CD4-positive, alpha-beta T cell (primary cell): ENCODE data around the gene WFDC8. TPM values are rescaled to one million over a fixed set of nuclear protein-coding genes. Genes with fewer than 3 reads are reported as not detected.

ENCODE experiments used
- ATAC-seq: fragments of 200-7000 bp; cut with Tn5 transposase; one replicate; pipeline ENCODE4 v1.10.0; 2022; ENCODE audit warnings: mild to moderate bottlenecking; ENCODE audit not compliant: poor library complexity
- CTCF ChIA-PET: fragments of 350-600 bp; sonication (Branson Sonifier 250); formaldehyde crosslinking; loops from one replicate; lab custom pipeline; 2021; ENCODE audit warnings: antibody characterized with exemption, inconsistent platforms; lab: Charles Lee
- POLR2A ChIA-PET: fragments of 350-600 bp; sonication (Branson Sonifier 250); formaldehyde crosslinking; loops from one replicate; lab custom pipeline; 2021; ENCODE audit warnings: antibody characterized with exemption, inconsistent platforms; lab: Charles Lee
- DNase-seq, 14 experiments: peaks; one replicate each; pipeline ENCODE4 v3.0.0-alpha.2; 2013 to 2020; ENCODE audit warnings: mixed read lengths in 2 of 14
- H3K27ac ChIP-seq, 2 donors: one replicate each; pipeline versions ENCODE4 v1.5.1 to v1.7.0; 2013; ENCODE audit warnings: low read length in 2 of 2, low read depth in 1 of 2, mild to moderate bottlenecking in 1 of 2
- H3K27me3 ChIP-seq, 2 experiments: 1 replicate in 1 of 2; 2 replicates in 1 of 2; pipeline versions ENCODE4 v1.6.1 to v1.7.0; 2013; ENCODE audit warnings: low read length in 2 of 2, control low read depth in 1 of 2, mild to moderate bottlenecking in 1 of 2, moderate library complexity in 1 of 2; ENCODE audit not compliant: insufficient read depth in 2 of 2, control insufficient read depth in 1 of 2
- H3K36me3 ChIP-seq: one replicate; pipeline ENCODE4 v1.6.1; 2013; ENCODE audit warnings: low read length, control low read depth; ENCODE audit not compliant: insufficient read depth
- H3K4me1 ChIP-seq: one replicate; pipeline ENCODE4 v1.6.1; 2013; ENCODE audit warnings: low read length, control low read depth; ENCODE audit not compliant: insufficient read depth
- H3K4me3 ChIP-seq: one replicate; pipeline ENCODE4 v1.5.1; 2013; ENCODE audit warnings: mild to moderate bottlenecking, low read length, moderate library complexity
- H3K9me3 ChIP-seq, 2 experiments: 1 replicate in 1 of 2; 2 replicates in 1 of 2; pipeline versions ENCODE4 v1.6.1 to v1.7.0; 2013; ENCODE audit warnings: low read length in 2 of 2, mild to moderate bottlenecking in 2 of 2, control low read depth in 1 of 2, moderate library complexity in 1 of 2; ENCODE audit not compliant: control insufficient read depth in 1 of 2, insufficient read depth in 1 of 2
- H3K27ac Mint-ChIP-seq: one replicate; pipeline ENCODE4 v1.8.0; 2020; ENCODE audit warnings: mixed read lengths
- H3K27me3 Mint-ChIP-seq: one replicate; pipeline ENCODE4 v1.8.0; 2021; ENCODE audit warnings: mixed read lengths
- H3K36me3 Mint-ChIP-seq: one replicate; pipeline ENCODE4 v1.8.0; 2021; ENCODE audit warnings: low read depth, mixed read lengths
- H3K4me1 Mint-ChIP-seq: one replicate; pipeline ENCODE4 v1.8.0; 2021; ENCODE audit warnings: low read depth, mixed read lengths
- H3K4me3 Mint-ChIP-seq: one replicate; pipeline ENCODE4 v1.8.0; 2020; ENCODE audit warnings: mild to moderate bottlenecking, mixed read lengths
- H3K9me3 Mint-ChIP-seq: one replicate; pipeline ENCODE4 v1.8.0; 2020; ENCODE audit warnings: mixed read lengths
- intact Hi-C, 2 experiments: fragments of 100-400 bp; cut with DNase I in 1 of 2; cut with micrococcal nuclease in 1 of 2; formaldehyde crosslinking; loops; one replicate each; pipeline versions ENCODE4 v1.15.1 to v1.9.0; 2023 to 2025; cut with DNase I, micrococcal nuclease
- total RNA-seq, 174 experiments: library from RNA in 2 of 174; stranded (reverse) in 2 of 174; gene quantifications; one replicate each; pipeline ENCODE4 v1.2.3 and lab custom pipeline; 2021 to 2026
- TF ChIP-seq, protein P1 (sequence below): fragments of 200-600 bp; IDR thresholded peaks from one replicate; pipeline ENCODE4 v1.8.0; 2022; ENCODE audit warnings: antibody characterized with exemption, mild to moderate bottlenecking

Gene WFDC8
- total RNA-seq, 2 experiments from 2014 or later: not detected

DNA sequence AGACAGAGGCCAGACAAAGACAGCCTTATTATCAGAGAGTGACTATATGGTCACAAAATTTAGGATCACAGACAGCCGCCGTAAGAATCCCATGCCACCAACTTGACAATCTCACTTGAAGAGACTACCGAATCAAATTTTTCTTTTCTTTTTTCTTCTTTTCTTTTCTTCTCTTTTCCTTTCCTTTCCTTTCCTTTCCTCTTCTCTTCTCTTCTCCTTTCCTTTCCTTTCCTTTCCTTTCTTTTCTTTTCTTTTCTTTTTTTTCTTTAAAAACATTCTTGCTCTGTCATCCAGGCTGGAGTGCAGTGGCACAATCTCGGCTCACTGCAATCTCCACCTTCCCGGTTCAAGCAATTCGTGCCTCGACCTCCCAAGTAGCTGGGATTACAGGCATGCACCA, 30.7 kb downstream of the WFDC8 start:
- no peak overlapping the region for H3K27ac ChIP-seq
- DNase-seq: no peak
- peaks cover 0 to 11% of the 10 kb centered on the region in 2 experiments for H3K27me3 ChIP-seq
- peaks cover 66% of the 10 kb centered on the region for H3K27me3 Mint-ChIP-seq
- ChIA-PET POLR2A (no interaction called here), CTCF (no interaction called here)
- no peaks in the 10 kb centered on the region for H3K9me3 ChIP-seq
- intact Hi-C loops: no loop called here
- H3K9me3 Mint-ChIP-seq: peaks cover 3% of the 10 kb centered on the region
- H3K36me3 Mint-ChIP-seq: no peaks in the 10 kb centered on the region
- no peaks in the 10 kb centered on the region for H3K36me3 ChIP-seq
- H3K27ac Mint-ChIP-seq: no peak overlapping the region
- H3K4me1 ChIP-seq: no peaks in the 10 kb centered on the region
- no peak for ATAC-seq
- H3K4me3 Mint-ChIP-seq: no peak overlapping the region
- no peaks in the 10 kb centered on the region for H3K4me1 Mint-ChIP-seq
- H3K4me3 ChIP-seq: no peak overlapping the region
- TF ChIP-seq, protein P1, sequence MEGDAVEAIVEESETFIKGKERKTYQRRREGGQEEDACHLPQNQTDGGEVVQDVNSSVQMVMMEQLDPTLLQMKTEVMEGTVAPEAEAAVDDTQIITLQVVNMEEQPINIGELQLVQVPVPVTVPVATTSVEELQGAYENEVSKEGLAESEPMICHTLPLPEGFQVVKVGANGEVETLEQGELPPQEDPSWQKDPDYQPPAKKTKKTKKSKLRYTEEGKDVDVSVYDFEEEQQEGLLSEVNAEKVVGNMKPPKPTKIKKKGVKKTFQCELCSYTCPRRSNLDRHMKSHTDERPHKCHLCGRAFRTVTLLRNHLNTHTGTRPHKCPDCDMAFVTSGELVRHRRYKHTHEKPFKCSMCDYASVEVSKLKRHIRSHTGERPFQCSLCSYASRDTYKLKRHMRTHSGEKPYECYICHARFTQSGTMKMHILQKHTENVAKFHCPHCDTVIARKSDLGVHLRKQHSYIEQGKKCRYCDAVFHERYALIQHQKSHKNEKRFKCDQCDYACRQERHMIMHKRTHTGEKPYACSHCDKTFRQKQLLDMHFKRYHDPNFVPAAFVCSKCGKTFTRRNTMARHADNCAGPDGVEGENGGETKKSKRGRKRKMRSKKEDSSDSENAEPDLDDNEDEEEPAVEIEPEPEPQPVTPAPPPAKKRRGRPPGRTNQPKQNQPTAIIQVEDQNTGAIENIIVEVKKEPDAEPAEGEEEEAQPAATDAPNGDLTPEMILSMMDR: no peak

DNA sequence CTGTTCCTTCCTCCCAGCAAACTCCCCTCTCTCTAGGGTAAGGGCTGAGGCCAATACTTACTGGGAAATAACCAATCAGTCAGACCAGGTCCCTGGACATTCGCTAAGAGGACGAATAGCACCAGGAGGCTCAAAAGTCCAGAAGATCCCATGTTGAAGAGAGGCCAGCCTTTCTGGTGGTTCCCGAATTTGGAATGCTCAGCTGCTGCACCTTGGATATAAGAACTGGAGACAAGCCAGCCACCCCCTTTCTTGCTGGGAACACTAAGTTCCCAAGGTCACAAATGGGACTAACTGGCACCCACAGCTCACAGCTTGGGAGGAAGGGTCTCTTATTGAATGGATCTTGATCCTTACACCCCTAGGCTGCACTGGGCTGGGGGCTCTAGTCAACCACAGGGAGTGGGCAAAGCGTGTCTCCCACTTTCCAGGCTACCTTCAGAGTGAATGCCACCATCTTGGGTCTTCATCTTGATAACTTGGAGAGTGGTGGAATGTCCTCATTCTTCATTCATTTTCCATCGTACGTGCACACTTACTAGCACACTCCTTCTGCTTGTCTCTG, 31.8 kb downstream of the WFDC8 start, which contains the start of gene EPPIN:
Gene EPPIN, minus strand, starts transcription at position 196 of the 565 bp plus-strand sequence. Its CDS starts 44 bp downstream, at position 152.
- Mint-ChIP-seq H3K27ac (no peak within 1 kb of the TSS), H3K27me3 (peaks cover 59% of the 10 kb centered on the region), H3K9me3 (peaks cover 3% of the 10 kb centered on the region), H3K36me3 (no peaks in the 10 kb centered on the region), H3K4me1 (no peaks in the 10 kb centered on the region), H3K4me3 (no peak within 1 kb of the TSS)
- Histone ChIP-seq H3K4me3 (no peak within 1 kb of the TSS), H3K4me1 (no peaks in the 10 kb centered on the region), H3K36me3 (no peaks in the 10 kb centered on the region), H3K27me3 (peaks cover 0 to 11% of the 10 kb centered on the region in 2 experiments), H3K27ac (no peak within 1 kb of the TSS), H3K9me3 (no peaks in the 10 kb centered on the region)
- intact Hi-C loops: no loop called here
- ChIA-PET POLR2A (no interaction called here), CTCF (no interaction called here)
- no peak for ATAC-seq
- DNase-seq: no peak
- TF ChIP-seq, protein P1: no peak

DNA sequence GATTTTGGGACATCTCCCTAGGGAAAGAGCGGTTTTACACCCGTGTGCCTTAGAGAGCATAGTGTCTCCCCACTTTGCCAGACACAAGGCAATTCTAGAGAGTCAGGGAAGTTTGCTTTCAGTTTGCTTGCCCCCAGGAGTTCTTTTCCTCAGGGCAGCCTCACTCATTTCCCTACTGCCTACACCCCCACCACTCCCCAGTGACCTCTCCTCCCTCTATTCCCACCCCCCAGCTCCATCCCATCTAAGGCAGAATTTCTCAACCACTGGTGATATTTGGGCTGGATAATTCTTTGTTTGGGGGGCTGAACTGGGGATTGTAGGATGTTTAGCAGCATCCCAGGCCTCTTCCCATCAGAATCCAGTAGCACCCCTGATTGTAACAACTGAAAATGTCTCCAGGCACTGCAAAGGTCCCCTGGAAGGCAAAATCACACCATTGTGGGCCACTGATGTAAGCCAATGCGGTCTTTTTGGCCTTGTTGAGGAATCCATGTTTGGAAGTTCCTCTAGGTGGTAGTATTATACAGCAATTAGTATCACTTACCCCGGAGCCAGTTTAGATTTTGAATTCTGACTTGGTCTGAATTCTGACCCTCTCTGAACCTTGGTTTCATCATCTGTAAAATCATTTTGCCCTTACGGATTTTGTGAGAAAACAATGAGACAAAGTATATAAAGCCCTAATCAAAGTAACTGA, 33.2 kb downstream of the WFDC8 start:
- POLR2A ChIA-PET: no interaction called here
- H3K9me3 ChIP-seq: no peaks in the 10 kb centered on the region
- peaks cover 0 to 13% of the 10 kb centered on the region in 2 experiments for H3K27me3 ChIP-seq
- no peak overlapping the region for H3K4me3 Mint-ChIP-seq
- H3K27me3 Mint-ChIP-seq: peaks cover 69% of the 10 kb centered on the region
- H3K9me3 Mint-ChIP-seq: peaks cover 3% of the 10 kb centered on the region
- H3K4me3 ChIP-seq: no peak overlapping the region
- no peak overlapping the region for H3K27ac ChIP-seq
- CTCF ChIA-PET: no interaction called here
- no peaks in the 10 kb centered on the region for H3K4me1 Mint-ChIP-seq
- TF ChIP-seq, protein P1: no peak
- no peaks in the 10 kb centered on the region for H3K36me3 Mint-ChIP-seq
- H3K4me1 ChIP-seq: no peaks in the 10 kb centered on the region
- ATAC-seq: no peak
- no peak for DNase-seq
- no peak overlapping the region for H3K27ac Mint-ChIP-seq
- intact Hi-C loops: no loop called here
- no peaks in the 10 kb centered on the region for H3K36me3 ChIP-seq
